ENCODE results near the gene SS18L1. TPM values are rescaled to one million over a fixed set of nuclear protein-coding genes. Genes with fewer than 3 reads are reported as not detected.

Gene SS18L1
- total RNA-seq, 1 experiment from 2014 or later, result 34.7 TPM

DNA sequence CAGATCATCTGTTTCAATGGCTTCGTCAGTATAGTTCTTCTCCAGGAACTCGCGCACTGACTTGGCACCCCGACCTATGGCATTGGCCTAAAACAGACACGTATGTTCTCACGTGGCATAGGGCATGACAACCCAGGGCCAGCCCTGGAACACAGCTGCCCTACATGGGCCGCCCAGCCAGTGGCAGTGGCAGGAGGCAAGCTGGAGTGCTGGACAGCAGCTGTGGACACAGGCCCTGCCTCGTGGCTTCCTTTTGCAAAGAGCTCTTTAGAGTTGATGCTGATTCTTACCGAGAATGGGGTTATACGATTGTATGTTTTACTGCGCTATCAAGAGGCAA is 5.4 kb upstream of the SS18L1 start:
- POLR2A ChIA-PET (ENCODE audit: low non-redundant PET), result no interaction called here
- TF ChIP-seq, protein P1, sequence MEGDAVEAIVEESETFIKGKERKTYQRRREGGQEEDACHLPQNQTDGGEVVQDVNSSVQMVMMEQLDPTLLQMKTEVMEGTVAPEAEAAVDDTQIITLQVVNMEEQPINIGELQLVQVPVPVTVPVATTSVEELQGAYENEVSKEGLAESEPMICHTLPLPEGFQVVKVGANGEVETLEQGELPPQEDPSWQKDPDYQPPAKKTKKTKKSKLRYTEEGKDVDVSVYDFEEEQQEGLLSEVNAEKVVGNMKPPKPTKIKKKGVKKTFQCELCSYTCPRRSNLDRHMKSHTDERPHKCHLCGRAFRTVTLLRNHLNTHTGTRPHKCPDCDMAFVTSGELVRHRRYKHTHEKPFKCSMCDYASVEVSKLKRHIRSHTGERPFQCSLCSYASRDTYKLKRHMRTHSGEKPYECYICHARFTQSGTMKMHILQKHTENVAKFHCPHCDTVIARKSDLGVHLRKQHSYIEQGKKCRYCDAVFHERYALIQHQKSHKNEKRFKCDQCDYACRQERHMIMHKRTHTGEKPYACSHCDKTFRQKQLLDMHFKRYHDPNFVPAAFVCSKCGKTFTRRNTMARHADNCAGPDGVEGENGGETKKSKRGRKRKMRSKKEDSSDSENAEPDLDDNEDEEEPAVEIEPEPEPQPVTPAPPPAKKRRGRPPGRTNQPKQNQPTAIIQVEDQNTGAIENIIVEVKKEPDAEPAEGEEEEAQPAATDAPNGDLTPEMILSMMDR (conservative IDR thresholded peaks at IDR 0.05; ENCODE audit: low read depth, low read length), result no peak
- TF ChIP-seq EZH2 (IDR thresholded peaks at IDR 0.05; ENCODE audit: borderline replicate concordance, low read depth, low read length, poor library complexity, severe bottlenecking), result no peak
- Histone ChIP-seq H3K4me1 (ENCODE audit: insufficient read depth, low read length, poor library complexity, severe bottlenecking) (peaks cover 4% of the 10 kb centered on the region), H3K27ac (ENCODE audit: low read depth, low read length, poor library complexity, severe bottlenecking) (no peak overlapping the region), H3K9me3 (ENCODE audit: low read depth, low read length, poor library complexity, severe bottlenecking) (no peaks in the 10 kb centered on the region), H3K27me3 (replicated peaks; ENCODE audit: insufficient read depth, low read depth, low read length, poor library complexity) (no peaks in the 10 kb centered on the region), H3K4me3 (ENCODE audit: low read depth, low read length, poor library complexity, severe bottlenecking) (no peak overlapping the region), H3K36me3 (ENCODE audit: insufficient read depth, low read length, poor library complexity, severe bottlenecking) (peaks cover 83% of the 10 kb centered on the region)
- CTCF ChIA-PET, result no interaction called here
- intact Hi-C loops (cut with micrococcal nuclease; ENCODE audit: unreplicated experiment), result no loop called here
- BruUV-seq (replicated peaks), result no TSS peak
- DNase-seq (ENCODE audit: low spot score), result no peak

DNA sequence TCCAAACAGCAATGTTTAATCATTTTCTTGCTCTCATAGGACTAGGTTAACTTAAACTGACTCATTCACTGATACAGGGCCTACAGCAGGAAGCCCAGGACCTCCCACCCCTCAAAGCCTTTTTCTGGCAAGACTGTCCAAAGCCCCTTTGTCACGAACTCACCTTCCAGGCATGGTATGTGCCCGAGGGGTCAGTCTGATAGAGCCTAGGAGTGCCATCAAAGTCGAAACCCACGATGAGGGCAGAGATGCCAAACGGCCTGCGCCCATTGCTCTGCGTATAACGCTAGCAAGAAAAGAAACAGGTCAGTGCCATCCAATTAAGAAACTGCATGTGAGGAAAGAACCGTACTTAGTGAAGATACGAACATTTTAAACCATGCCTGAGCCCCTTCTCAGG is 4.7 kb upstream of the SS18L1 start:
- BruUV-seq (replicated peaks), result no TSS peak
- H3K36me3 ChIP-seq (ENCODE audit: insufficient read depth, low read length, poor library complexity, severe bottlenecking), result peaks cover 75% of the 10 kb centered on the region

DNA sequence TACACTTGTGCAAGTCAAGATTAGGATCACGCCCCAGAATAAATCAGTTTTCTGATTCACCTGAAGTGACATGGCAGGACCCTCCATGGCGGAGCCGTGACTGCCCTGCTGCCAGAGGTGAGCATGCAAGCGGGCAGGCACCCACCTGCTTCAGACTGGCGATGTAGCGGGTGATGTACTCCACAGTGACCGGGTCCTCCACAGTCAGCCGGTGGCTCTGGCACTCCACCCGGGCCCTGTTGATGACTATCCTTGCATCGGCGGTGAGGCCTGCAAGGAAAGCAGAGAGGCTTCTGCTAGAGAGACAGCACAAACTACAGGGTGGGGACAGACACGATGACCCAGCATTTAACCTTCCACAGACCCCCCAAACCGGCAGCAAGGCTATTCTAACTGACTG is 3.9 kb upstream of the SS18L1 start:
- TF ChIP-seq, protein P1 (conservative IDR thresholded peaks at IDR 0.05; ENCODE audit: low read depth, low read length), result no peak
- no peak for TF ChIP-seq EZH2 (IDR thresholded peaks at IDR 0.05; ENCODE audit: borderline replicate concordance, low read depth, low read length, poor library complexity, severe bottlenecking)
- ChIA-PET CTCF (no interaction called here), POLR2A (ENCODE audit: low non-redundant PET) (no interaction called here)
- Histone ChIP-seq H3K36me3 (ENCODE audit: insufficient read depth, low read length, poor library complexity, severe bottlenecking) (peaks cover 68% of the 10 kb centered on the region), H3K4me1 (ENCODE audit: insufficient read depth, low read length, poor library complexity, severe bottlenecking) (peaks cover 4% of the 10 kb centered on the region), H3K27me3 (replicated peaks; ENCODE audit: insufficient read depth, low read depth, low read length, poor library complexity) (no peaks in the 10 kb centered on the region), H3K27ac (ENCODE audit: low read depth, low read length, poor library complexity, severe bottlenecking) (no peak overlapping the region), H3K9me3 (ENCODE audit: low read depth, low read length, poor library complexity, severe bottlenecking) (no peaks in the 10 kb centered on the region), H3K4me3 (ENCODE audit: low read depth, low read length, poor library complexity, severe bottlenecking) (no peak overlapping the region)
- no TSS peak for BruUV-seq (replicated peaks)
- DNase-seq (ENCODE audit: low spot score), result no peak
- intact Hi-C loops (cut with micrococcal nuclease; ENCODE audit: unreplicated experiment), result no loop called here

More for the DNA sequence above, 4.7 kb upstream of the SS18L1 start:
- H3K4me3 ChIP-seq (ENCODE audit: low read depth, low read length, poor library complexity, severe bottlenecking), result no peak overlapping the region
- POLR2A ChIA-PET (ENCODE audit: low non-redundant PET), result no interaction called here
- H3K4me1 ChIP-seq (ENCODE audit: insufficient read depth, low read length, poor library complexity, severe bottlenecking), result peaks cover 4% of the 10 kb centered on the region
- H3K9me3 ChIP-seq (ENCODE audit: low read depth, low read length, poor library complexity, severe bottlenecking), result no peaks in the 10 kb centered on the region
- no peak for DNase-seq (ENCODE audit: low spot score)
- H3K27me3 ChIP-seq (replicated peaks; ENCODE audit: insufficient read depth, low read depth, low read length, poor library complexity), result no peaks in the 10 kb centered on the region
- CTCF ChIA-PET, result no interaction called here
- TF ChIP-seq, protein P1 (conservative IDR thresholded peaks at IDR 0.05; ENCODE audit: low read depth, low read length), result no peak
- no peak for TF ChIP-seq EZH2 (IDR thresholded peaks at IDR 0.05; ENCODE audit: borderline replicate concordance, low read depth, low read length, poor library complexity, severe bottlenecking)
- intact Hi-C loops (cut with micrococcal nuclease; ENCODE audit: unreplicated experiment), result no loop called here
- H3K27ac ChIP-seq (ENCODE audit: low read depth, low read length, poor library complexity, severe bottlenecking), result no peak overlapping the region

Measured in A673 (cell line).